Muscle of arm (tissue), 12 donors: Measurements from ENCODE around the gene RAB31. TPM values are rescaled to one million over a fixed set of nuclear protein-coding genes. Genes with fewer than 3 reads are reported as not detected.
"Not testable (repeated sequence)": the region's sequence is repeated elsewhere in the genome, so short reads cannot be mapped to it uniquely, and the experiment has no call there.

Experiments
- DNase-seq: peaks from one replicate; pipeline ENCODE4 v3.0.0-alpha.2; 2013
- polyA plus RNA-seq, 12 donors: library from polyadenylated mRNA; unstranded; fragments of 120-200 nt; gene quantifications; one replicate each; pipeline ENCODE4 v1.2.1, GENCODE V29; 2013; ENCODE audit not compliant: insufficient read length in 12 of 12

Gene RAB31
- polyA plus RNA-seq, 12 donors = 20.2 to 50.8 (median 32.8) TPM; not detected in 1

- no peak for DNase-seq
These were observed 127.1 kb downstream of the RAB31 start for GRCh38 chr18:9835113-9835755.

DNA sequence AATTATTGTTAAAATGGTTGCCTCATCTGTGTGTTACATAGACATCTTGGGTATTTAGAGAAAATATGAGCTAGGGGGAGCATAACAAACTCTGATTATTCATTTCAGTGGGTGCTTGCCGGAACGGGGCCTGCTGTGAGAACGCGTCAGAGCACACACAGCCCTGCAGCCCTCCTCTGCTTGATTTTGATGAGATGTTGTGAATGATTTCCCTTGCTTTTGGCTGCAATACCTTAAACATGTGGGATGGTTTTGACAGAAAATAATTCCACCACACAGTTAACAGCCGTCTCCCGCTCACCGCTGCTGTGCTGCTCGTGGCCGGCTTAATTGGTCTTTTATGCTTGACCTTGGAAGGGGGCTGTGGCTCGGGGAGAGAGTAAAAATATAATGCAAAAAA is 127.7 kb downstream of the RAB31 start:
- no peak for DNase-seq

- no peak for DNase-seq
These were observed 130.2 kb downstream of the RAB31 start for GRCh38 chr18:9838144-9838877.

GRCh38 chr18:9839211-9839610 is 131.1 kb downstream of the RAB31 start:
- DNase-seq = no peak

- DNase-seq = no peak
These were observed 131.8 kb downstream of the RAB31 start for GRCh38 chr18:9839853-9840252.

- no peak for DNase-seq
These were observed 133.7 kb downstream of the RAB31 start for GRCh38 chr18:9841752-9842151.

GRCh38 chr18:9842448-9842847 is 134.3 kb downstream of the RAB31 start:
- DNase-seq = no peak

DNA sequence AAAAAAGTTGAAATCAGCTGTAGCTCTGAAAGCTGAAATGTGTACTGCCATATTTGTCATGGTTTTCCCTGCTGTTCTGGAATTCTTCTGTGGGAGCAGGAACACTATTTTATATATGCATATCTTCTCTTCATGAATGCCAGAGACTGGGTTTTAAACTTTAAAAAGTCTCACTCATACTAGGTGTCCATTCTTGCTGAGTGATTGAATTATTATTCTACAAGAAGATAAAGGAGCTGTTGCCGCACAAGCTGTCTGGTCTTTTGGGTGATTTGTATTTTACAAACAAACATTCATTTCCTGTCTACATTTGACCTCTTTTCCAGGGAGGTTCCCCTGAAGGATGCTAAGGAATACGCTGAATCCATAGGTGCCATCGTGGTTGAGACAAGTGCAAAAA is 137.2 kb downstream of the RAB31 start:
- DNase-seq = no peak

GRCh38 chr18:9846162-9846925 is 138.2 kb downstream of the RAB31 start:
- no peak for DNase-seq

- no peak for DNase-seq
These were observed 140.2 kb downstream of the RAB31 start for GRCh38 chr18:9848170-9848879.

GRCh38 chr18:9849407-9850283 is 141.5 kb downstream of the RAB31 start:
- DNase-seq = no peak

- no peak for DNase-seq
These were observed 142.2 kb downstream of the RAB31 start for GRCh38 chr18:9850309-9850708.

DNA sequence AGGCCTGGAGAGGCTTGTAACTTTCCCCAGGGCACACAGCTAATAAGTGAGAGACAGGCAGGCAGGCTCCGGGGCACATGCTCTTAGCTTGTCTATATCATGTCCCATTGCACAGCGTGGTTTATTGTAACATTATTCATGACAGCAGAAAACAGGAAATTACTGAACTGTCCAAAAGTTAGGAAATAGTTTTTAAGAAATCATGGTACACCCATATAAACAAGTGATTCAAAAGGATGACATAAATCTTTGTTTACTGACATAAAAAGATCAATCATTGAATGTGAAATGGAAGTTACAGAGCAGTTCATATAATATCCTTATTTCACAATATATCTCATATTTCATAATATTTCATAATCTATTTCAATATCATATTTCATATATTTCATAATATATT is 143.4 kb downstream of the RAB31 start:
- DNase-seq = no peak

- no peak for DNase-seq
These were observed 144.4 kb downstream of the RAB31 start for GRCh38 chr18:9852266-9853081.

GRCh38 chr18:9854801-9855676 is 146.9 kb downstream of the RAB31 start:
- no peak for DNase-seq

- no peak for DNase-seq
These were observed 147.6 kb downstream of the RAB31 start for GRCh38 chr18:9855681-9856080.

- DNase-seq = no peak
These were observed 148.0 kb downstream of the RAB31 start for GRCh38 chr18:9856092-9856491.

- DNase-seq = not testable (repeated sequence)
These were observed 149.4 kb downstream of the RAB31 start for GRCh38 chr18:9857479-9857998.

GRCh38 chr18:9858642-9859041 is 150.5 kb downstream of the RAB31 start:
- no peak for DNase-seq
